ENCODE results near the gene MOXD1.
"Not testable (repeated sequence)": the region's sequence is repeated elsewhere in the genome, so short reads cannot be mapped to it uniquely, and the experiment has no call there.

MOXD1 gene

GRCh38 chr6:132287101-132287500 lies 114.2 kb downstream of the MOXD1 start:
- Histone ChIP-seq H3K27me3 (ENCODE audit: control insufficient read depth, insufficient read depth, low read length) (no peaks in the 10 kb centered on the region), H3K9me3 (ENCODE audit: control insufficient read depth, low read length) (no peaks in the 10 kb centered on the region), H3K9ac (ENCODE audit: low read length) (no peak overlapping the region), H3K4me3 (ENCODE audit: low read length) (no peak overlapping the region), H3K36me3 (ENCODE audit: control insufficient read depth, insufficient read depth, low read length) (no peaks in the 10 kb centered on the region), H3K4me1 (ENCODE audit: control insufficient read depth, insufficient read depth, low read length) (no peaks in the 10 kb centered on the region)

- Histone ChIP-seq H3K4me3 (ENCODE audit: low read length) (no peak overlapping the region), H3K36me3 (ENCODE audit: control insufficient read depth, insufficient read depth, low read length) (no peaks in the 10 kb centered on the region), H3K9me3 (ENCODE audit: control insufficient read depth, low read length) (no peaks in the 10 kb centered on the region)
Observed at GRCh38 chr6:132286298-132287019, 114.8 kb downstream of the MOXD1 start.

GRCh38 chr6:132285004-132285780 lies 116.1 kb downstream of the MOXD1 start:
- Histone ChIP-seq H3K9ac (ENCODE audit: low read length) (no peak overlapping the region), H3K36me3 (ENCODE audit: control insufficient read depth, insufficient read depth, low read length) (no peaks in the 10 kb centered on the region), H3K9me3 (ENCODE audit: control insufficient read depth, low read length) (no peaks in the 10 kb centered on the region), H3K4me1 (ENCODE audit: control insufficient read depth, insufficient read depth, low read length) (no peaks in the 10 kb centered on the region), H3K27me3 (ENCODE audit: control insufficient read depth, insufficient read depth, low read length) (no peaks in the 10 kb centered on the region), H3K4me3 (ENCODE audit: low read length) (no peak overlapping the region)

More at GRCh38 chr6:132286298-132287019, 114.8 kb downstream of the MOXD1 start:
- Histone ChIP-seq H3K4me1 (ENCODE audit: control insufficient read depth, insufficient read depth, low read length) (no peaks in the 10 kb centered on the region), H3K9ac (ENCODE audit: low read length) (no peak overlapping the region), H3K27me3 (ENCODE audit: control insufficient read depth, insufficient read depth, low read length) (no peaks in the 10 kb centered on the region)

GRCh38 chr6:132282696-132283095 lies 118.6 kb downstream of the MOXD1 start:
- Histone ChIP-seq H3K9me3 (ENCODE audit: control insufficient read depth, low read length) (no peaks in the 10 kb centered on the region), H3K4me1 (ENCODE audit: control insufficient read depth, insufficient read depth, low read length) (no peaks in the 10 kb centered on the region), H3K4me3 (ENCODE audit: low read length) (no peak overlapping the region), H3K36me3 (ENCODE audit: control insufficient read depth, insufficient read depth, low read length) (no peaks in the 10 kb centered on the region), H3K9ac (ENCODE audit: low read length) (no peak overlapping the region), H3K27me3 (ENCODE audit: control insufficient read depth, insufficient read depth, low read length) (no peaks in the 10 kb centered on the region)

GRCh38 chr6:132280436-132280835 lies 120.8 kb downstream of the MOXD1 start:
- Histone ChIP-seq H3K27me3 (ENCODE audit: control insufficient read depth, insufficient read depth, low read length) (no peaks in the 10 kb centered on the region), H3K4me3 (ENCODE audit: low read length) (no peak overlapping the region), H3K4me1 (ENCODE audit: control insufficient read depth, insufficient read depth, low read length) (peaks cover 6% of the 10 kb centered on the region), H3K9me3 (ENCODE audit: control insufficient read depth, low read length) (no peaks in the 10 kb centered on the region), H3K36me3 (ENCODE audit: control insufficient read depth, insufficient read depth, low read length) (no peaks in the 10 kb centered on the region), H3K9ac (ENCODE audit: low read length) (no peak overlapping the region)

GRCh38 chr6:132279592-132280139 lies 121.6 kb downstream of the MOXD1 start:
- H3K9me3 ChIP-seq (ENCODE audit: control insufficient read depth, low read length): no peaks in the 10 kb centered on the region
- no peaks in the 10 kb centered on the region for H3K27me3 ChIP-seq (ENCODE audit: control insufficient read depth, insufficient read depth, low read length)
- H3K4me3 ChIP-seq (ENCODE audit: low read length): peak overlapping the region; percentile 31
- H3K36me3 ChIP-seq (ENCODE audit: control insufficient read depth, insufficient read depth, low read length): no peaks in the 10 kb centered on the region
- H3K9ac ChIP-seq (ENCODE audit: low read length): peak overlapping the region; percentile 35
- peaks cover 13% of the 10 kb centered on the region for H3K4me1 ChIP-seq (ENCODE audit: control insufficient read depth, insufficient read depth, low read length)

GRCh38 chr6:132275066-132275970 lies 126.0 kb downstream of the MOXD1 start:
- Histone ChIP-seq H3K9me3 (ENCODE audit: control insufficient read depth, low read length) (no peaks in the 10 kb centered on the region), H3K4me3 (ENCODE audit: low read length) (no peak overlapping the region), H3K36me3 (ENCODE audit: control insufficient read depth, insufficient read depth, low read length) (no peaks in the 10 kb centered on the region), H3K9ac (ENCODE audit: low read length) (peak overlapping the region; percentile 24), H3K4me1 (ENCODE audit: control insufficient read depth, insufficient read depth, low read length) (peaks cover 32% of the 10 kb centered on the region), H3K27me3 (ENCODE audit: control insufficient read depth, insufficient read depth, low read length) (no peaks in the 10 kb centered on the region)

GRCh38 chr6:132272776-132273175 lies 128.5 kb downstream of the MOXD1 start:
- Histone ChIP-seq H3K36me3 (ENCODE audit: control insufficient read depth, insufficient read depth, low read length) (no peaks in the 10 kb centered on the region), H3K9me3 (ENCODE audit: control insufficient read depth, low read length) (no peaks in the 10 kb centered on the region), H3K4me3 (ENCODE audit: low read length) (no peak overlapping the region)

GRCh38 chr6:132270726-132271402 lies 130.4 kb downstream of the MOXD1 start:
- Histone ChIP-seq H3K9ac (ENCODE audit: low read length) (no peak overlapping the region), H3K27me3 (ENCODE audit: control insufficient read depth, insufficient read depth, low read length) (no peaks in the 10 kb centered on the region), H3K36me3 (ENCODE audit: control insufficient read depth, insufficient read depth, low read length) (no peaks in the 10 kb centered on the region), H3K4me1 (ENCODE audit: control insufficient read depth, insufficient read depth, low read length) (peaks cover 35% of the 10 kb centered on the region), H3K9me3 (ENCODE audit: control insufficient read depth, low read length) (no peaks in the 10 kb centered on the region), H3K4me3 (ENCODE audit: low read length) (peak overlapping the region; percentile 9)

More at GRCh38 chr6:132272776-132273175, 128.5 kb downstream of the MOXD1 start:
- H3K4me1 ChIP-seq (ENCODE audit: control insufficient read depth, insufficient read depth, low read length): peaks cover 36% of the 10 kb centered on the region
- no peak overlapping the region for H3K9ac ChIP-seq (ENCODE audit: low read length)
- H3K27me3 ChIP-seq (ENCODE audit: control insufficient read depth, insufficient read depth, low read length): no peaks in the 10 kb centered on the region

GRCh38 chr6:132268666-132269065 lies 132.6 kb downstream of the MOXD1 start:
- not testable (repeated sequence) for H3K9ac ChIP-seq (ENCODE audit: low read length); H3K4me3 ChIP-seq (ENCODE audit: low read length); H3K9me3 ChIP-seq (ENCODE audit: control insufficient read depth, low read length); H3K36me3 ChIP-seq (ENCODE audit: control insufficient read depth, insufficient read depth, low read length); H3K27me3 ChIP-seq (ENCODE audit: control insufficient read depth, insufficient read depth, low read length)
- peaks cover 16% of the 10 kb centered on the region for H3K4me1 ChIP-seq (ENCODE audit: control insufficient read depth, insufficient read depth, low read length)

- no peak overlapping the region for H3K9ac ChIP-seq (ENCODE audit: low read length)
- no peak overlapping the region for H3K4me3 ChIP-seq (ENCODE audit: low read length)
- no peaks in the 10 kb centered on the region for H3K27me3 ChIP-seq (ENCODE audit: control insufficient read depth, insufficient read depth, low read length)
- no peaks in the 10 kb centered on the region for H3K36me3 ChIP-seq (ENCODE audit: control insufficient read depth, insufficient read depth, low read length)
- H3K4me1 ChIP-seq (ENCODE audit: control insufficient read depth, insufficient read depth, low read length): peaks cover 16% of the 10 kb centered on the region
- H3K9me3 ChIP-seq (ENCODE audit: control insufficient read depth, low read length): no peaks in the 10 kb centered on the region
Observed at GRCh38 chr6:132268209-132268608, 133.1 kb downstream of the MOXD1 start.
